HG03039 (cell line): ENCODE results near the gene TMEM115.
A peak's percentile ranks its signal among the peaks of the same experiment; 100 is the strongest.

Source experiments
- ATAC-seq: cut with Tn5 transposase; IDR thresholded peaks from one replicate; pipeline ENCODE4 v1.9.1; 2021; ENCODE audit warnings: mild to moderate bottlenecking, moderate library complexity; ENCODE audit not compliant: unreplicated experiment

Gene TMEM115, protein sequence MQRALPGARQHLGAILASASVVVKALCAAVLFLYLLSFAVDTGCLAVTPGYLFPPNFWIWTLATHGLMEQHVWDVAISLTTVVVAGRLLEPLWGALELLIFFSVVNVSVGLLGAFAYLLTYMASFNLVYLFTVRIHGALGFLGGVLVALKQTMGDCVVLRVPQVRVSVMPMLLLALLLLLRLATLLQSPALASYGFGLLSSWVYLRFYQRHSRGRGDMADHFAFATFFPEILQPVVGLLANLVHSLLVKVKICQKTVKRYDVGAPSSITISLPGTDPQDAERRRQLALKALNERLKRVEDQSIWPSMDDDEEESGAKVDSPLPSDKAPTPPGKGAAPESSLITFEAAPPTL

DNA sequence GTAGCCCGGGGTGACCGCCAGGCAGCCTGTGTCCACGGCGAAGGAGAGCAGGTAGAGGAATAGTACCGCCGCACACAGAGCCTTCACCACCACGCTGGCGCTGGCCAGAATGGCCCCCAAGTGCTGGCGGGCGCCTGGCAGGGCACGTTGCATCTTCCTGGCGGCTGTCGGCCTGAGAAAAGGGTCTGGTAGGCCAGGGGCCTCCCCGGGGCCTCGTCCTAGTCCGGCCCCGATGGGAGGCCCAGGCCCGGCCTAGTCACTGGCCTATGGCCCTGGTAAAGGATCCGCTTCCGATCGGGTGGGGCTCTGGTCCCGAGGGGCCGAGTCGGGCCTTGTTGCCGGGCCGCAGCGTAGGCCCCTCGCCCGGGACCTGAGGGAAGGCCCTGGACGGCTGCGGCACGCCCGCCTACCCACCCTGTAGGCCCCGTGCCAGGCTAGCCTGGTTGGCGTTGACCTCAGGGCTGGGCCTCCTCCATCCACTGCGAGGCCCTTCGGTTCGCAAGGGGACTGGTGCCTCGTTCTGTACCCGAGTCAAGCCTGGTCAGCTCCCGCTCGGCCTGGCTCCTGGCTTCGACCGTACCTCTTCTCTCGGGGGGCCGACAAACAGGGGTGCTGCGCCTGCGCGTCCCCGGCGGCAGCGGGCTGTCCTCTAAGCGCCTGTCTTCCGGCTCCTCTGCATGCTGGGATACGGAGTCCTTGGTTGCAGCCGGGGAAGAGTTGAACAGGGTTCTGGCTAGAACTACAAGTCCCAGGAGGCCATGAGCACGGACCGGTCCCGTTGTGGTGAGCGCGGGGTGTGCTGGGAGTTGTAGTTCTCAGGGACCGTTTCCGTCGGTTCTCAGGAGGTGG lies at the start of gene TMEM115:
Gene TMEM115 (minus strand): TSS at position 611 of the 849 bp plus-strand sequence. CDS start 458 bp downstream, at position 153.
- ATAC-seq: peak; percentile 96

DNA sequence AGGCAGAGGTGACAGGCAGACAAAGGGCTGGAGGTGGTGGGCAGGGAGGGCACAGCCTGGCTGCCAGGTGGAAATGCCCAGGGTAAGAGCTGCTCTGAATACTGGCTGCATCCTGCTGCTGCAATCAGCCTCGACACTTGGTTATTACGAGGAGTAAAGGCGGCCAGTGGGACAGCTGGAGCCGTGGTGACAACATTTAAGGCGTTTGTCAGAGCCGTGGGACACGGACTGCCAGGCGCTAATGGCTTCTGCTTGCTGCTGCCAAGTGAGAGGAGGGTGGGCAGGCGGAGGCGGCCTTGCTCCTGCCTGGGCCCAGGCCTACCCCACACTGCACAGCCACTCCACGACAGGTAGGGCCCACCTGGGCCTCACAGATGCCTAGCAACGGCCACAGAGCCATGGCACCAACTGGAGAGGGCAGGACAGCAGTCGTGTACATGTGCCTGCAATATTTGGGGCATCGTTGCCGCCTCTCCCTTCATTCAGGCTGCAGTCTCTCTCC lies 49.2 kb upstream of the TMEM115 start:
- ATAC-seq: no peak

DNA sequence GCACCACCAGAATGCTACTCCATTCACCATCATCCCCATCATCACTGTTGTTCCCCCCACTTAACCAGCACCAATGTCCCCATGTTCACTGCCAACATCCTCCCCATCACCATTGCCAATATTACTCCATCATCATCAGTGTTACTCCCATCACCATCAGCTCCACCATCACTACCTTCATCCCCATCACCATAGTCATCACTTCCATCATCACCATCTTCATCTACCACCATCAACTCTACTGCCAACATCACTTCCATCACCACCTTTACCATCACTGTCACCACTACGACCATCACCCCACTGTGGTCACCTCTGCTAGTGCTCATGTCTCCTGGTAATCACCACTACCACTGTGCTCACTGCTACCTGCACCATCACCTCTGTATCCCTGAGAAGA lies 47.2 kb upstream of the TMEM115 start:
- ATAC-seq: no peak

DNA sequence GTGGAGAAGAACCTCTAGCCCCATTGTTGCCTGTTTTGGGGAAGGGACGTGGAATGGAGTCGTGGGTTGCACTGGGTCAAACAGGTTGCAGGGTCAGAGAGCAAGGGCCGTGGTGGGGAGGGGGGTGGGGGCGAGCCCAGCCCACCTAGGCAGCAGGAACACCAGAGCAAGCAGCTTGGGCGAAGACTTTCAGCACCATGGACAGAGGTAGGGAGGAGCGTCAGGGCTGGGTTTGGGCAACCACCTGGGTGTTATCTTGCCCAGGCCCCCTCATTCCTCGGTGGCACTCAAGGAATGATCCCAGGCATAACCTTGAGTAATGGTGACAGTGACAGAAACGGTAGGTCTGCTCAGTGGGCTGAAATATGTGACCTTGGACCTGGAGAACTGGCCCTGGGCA lies 45.9 kb upstream of the TMEM115 start:
- ATAC-seq: no peak

DNA sequence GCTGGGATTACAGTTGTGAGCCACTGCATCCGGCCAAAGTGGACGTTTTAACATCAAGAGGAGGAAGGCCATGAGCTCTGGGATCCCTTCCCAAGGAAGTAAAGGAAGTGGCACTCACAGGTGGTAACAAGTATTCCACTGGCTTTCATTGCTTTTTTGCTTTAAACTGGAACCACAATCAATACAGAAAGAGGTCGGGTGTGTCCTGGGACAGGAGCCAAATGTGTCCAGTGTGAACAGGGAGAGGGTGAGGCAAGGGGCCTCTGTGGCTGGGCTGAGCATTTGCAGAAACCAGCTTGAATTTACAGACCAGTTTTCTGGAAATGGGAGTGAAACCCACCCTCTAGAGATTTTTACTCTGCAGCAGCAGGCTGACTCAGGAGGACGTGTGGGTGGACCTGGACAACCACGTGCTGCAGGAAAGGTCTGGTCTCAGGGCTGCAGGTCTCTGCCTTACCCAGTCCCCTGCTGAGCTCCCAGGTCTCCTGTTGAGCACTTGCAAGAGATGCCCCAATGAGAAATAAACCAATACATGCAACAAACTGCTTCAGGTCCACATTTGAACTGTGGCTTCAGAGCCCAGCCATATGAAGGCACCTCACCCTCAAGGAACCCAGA lies 42.8 kb upstream of the TMEM115 start:
- ATAC-seq: no peak

DNA sequence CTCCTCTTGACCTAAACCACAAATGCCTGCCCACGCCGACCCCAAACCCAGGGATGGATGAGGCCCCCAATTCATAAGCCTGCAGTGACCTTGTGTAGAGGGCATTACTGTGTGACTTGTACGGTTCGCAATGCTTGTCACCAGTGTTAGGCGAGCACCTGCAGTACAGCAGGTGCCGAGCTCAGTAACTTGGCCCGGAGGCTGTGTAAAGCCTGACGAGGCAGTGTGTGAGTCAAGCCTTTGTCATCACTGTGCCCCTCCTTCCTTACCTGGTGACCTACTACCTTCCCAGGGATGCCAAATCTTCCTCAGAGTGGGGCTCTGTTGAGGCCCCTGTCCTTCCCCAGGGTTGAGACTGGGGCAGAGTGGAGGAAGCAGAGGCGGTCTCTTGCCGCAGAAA lies 37.2 kb upstream of the TMEM115 start:
- no peak for ATAC-seq

DNA sequence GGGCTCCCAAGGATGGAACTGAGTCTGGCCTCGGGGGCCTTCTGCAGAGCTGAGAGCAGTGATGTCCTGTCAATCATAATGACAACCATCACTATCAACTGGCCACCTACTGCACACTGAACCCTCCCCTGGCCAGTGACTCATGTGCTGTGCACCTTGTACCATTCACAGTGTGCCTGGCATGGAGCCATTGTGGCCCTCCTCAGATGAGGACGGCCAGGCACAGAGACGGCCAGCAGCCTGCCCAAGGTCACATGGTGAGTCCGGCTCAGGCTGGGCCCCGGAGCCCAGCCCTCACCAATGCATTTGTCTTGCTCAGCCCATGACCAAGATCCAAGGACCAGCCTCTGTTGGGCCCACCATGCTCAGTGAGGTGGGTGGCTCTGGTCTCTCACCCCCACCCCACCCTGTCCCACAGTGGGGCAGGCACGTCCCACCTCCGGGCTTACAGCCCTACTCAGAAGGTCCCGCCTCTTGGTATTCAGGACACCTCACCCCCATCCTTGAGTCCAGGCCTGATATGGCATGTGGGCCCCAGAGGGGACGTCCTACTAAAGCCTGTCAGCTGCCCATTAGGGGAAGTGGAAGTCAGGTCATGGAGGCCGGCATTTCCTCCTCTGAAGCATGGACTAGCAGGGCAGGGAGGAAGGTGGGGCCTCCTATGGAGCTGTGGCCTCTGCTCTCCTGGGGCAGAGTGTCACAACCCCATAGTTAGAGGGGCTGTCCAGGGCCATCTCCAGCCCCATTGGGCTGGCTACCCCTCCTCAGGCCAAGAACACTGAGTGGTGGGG lies 35.9 kb upstream of the TMEM115 start:
- ATAC-seq: no peak

DNA sequence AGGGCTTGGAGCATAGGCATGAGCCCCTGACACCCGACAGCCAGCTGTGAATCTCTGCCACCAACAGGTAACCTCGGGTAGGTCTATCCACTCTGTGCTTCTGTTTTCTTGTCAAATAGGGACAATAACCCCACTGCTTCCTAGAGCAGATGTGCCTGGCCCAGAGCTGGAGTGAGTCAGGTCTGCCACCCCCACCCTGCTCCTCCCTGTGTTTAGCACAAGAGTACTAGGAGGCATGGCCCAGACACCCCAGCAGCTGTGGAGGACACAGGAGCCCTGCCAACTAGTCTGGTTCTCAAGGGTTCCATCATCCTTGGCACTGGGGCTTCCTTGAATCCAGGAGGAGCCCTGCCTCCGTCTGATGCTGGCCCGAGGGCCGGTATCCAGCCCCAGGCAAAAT lies 33.7 kb upstream of the TMEM115 start:
- ATAC-seq: no peak

DNA sequence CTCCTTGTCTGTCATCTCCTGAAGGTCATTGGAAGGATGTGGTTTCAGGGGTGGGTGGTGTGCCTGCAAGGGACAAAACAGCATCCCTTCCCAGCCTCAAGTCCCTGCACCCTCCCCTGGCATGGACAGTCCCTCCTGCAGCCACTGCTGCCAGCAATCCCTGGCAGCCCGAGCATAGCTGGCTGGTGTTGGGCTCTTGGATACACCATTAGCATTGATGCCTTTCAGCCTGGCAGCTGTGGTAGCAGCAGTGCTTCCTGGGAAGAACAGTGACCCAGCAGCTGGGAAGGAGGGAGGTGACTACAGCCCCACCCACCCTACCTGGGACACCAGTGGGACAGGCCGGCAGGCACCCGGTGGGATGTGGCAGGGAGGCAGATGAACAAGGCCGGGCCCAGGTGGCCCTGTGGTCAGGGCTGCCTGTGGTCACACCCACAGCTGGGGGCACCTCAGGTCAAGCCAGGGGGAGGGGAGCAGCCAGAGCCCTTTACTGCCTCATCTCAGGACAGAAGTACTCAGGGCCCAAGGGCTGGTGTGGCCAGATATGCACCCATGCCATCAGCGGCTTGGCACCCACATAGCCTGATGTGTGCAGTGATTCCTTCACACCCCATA lies 32.9 kb upstream of the TMEM115 start:
- ATAC-seq: no peak

DNA sequence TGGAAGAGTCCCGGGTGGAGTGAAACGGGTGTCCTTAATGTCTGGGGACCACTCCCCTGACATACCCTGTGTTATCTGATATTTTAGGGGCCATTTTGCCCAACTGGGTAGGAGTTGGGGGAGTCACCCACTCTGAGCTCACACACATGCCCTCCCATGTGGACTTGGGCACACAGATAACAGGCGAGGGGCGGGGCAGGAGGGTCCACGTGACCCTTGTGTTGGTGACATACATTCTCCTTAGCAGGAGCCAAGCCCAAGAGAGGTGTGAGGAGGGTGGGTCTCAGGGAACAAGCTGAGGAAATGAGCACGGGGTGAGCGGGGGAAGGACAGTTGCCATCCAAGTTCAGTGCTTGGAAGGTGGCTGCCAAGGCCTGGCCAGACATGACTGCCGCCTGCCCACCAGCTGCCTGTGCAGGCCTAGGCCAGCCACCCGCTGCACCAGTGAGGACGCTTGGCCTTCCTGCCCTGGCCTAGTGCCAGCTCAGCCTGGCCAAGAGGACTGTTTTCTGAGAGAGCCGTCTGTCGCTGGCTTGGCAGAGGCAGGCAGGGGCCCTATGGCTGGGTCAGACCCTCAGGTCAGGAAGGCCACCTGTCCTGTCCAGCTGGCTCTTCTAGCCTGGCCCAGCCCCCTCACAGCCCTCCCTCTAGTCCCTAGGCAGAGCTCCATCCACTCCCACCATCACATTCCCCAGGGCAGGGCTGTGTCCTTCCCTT lies 31.3 kb upstream of the TMEM115 start:
- no peak for ATAC-seq

DNA sequence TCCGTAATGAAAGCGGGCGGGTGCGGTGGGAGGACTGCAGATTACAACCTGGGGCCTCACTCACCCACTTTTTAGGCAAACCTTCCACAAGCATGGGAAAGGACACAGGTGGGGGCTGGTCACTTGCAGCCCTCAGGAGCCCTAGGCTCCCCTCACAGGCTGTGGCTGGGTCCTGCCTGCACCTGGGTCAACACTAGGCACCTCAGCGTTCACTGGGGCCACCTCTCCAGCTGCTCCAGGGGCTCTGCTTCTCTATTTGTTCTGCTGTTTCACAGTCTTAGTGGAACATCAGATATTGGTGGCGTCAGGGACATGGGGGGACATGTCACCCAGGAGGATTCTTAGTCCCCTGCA lies 30.1 kb upstream of the TMEM115 start:
- no peak for ATAC-seq

DNA sequence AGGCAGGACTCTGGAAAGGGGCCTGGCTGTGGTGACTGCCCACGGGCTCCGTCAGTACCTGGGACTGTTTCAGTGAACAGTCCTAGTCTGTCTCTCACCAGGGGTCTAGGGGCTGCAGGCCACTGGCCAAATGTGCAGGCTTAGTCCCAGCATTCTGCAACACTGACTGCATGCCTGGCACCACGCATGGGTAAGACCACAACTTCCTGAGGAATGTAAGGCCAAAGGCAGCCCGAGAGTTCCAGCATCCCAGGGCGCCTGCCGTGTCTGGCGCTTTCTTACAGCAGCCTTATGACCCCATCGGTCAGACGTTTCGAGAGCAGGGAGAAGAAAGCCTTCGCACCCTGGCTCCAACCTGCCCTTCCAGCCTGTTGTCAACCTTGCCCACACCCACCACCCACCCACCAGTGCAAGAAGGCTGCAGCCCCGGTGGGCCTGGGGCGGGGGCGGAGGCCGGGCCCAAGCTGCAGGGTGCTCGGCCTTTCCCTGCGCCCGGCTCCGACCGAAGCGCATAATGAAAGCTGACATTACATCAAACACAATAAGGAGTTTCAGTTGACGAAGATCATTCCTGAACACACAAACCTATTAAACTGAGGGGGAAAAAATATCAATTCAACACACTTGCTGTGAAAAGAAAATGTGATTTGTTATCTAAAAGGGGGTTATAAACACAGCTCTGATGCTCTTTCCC lies 29.5 kb upstream of the TMEM115 start:
- ATAC-seq: no peak

DNA sequence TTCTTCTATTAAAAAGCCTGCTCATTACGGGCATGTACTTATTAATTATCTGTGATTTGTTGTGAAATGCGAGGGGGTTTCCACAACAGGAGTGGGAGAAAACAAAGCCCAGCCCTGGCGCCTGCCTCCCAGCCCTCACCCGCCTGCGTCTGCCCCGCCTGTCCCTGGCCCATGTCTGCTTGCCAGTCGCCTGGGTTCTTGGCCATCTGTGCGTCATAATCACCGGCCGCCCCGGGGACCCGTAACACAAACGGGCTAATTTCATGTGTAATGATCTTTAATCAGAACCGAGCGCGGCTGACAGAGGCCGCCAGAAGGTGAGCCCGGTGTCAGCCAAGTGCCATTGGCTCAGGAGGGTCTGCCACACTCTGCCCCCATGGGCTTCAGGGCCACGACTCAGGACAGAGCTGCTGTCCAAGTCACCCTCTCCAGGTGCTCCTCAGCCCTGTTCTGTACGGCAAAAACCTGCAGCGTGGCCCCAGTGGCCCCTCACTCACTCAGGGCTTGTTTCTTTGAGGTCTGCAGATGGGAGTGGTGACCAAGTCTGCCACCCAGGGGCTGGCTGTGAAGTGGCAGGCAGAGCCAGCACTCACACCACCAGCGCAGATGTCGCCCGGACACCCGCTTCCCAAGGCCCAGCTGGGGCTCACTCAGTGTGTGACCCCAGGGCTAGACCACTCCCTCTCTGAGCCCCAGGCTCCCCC lies 28.8 kb upstream of the TMEM115 start:
- ATAC-seq: no peak

DNA sequence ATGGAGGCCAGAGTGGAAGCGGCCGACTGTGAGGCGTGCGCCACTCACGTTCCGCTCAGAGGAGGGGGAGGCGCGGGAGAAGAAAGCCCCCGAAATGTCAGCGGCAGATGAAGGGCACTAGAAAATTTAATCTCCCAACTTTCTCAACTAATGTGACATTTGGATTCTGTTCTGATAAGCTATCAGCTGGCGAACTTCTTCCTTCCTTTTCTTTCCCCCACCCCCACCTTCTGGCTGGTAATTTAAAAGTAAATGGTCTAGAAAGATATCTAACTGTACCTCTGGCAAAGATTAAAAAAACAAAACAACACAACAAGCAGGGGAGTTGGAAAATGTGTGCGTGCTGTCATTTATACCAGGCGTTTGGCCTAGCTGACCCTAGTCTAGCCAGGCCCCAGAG lies 26.4 kb upstream of the TMEM115 start:
- no peak for ATAC-seq

DNA sequence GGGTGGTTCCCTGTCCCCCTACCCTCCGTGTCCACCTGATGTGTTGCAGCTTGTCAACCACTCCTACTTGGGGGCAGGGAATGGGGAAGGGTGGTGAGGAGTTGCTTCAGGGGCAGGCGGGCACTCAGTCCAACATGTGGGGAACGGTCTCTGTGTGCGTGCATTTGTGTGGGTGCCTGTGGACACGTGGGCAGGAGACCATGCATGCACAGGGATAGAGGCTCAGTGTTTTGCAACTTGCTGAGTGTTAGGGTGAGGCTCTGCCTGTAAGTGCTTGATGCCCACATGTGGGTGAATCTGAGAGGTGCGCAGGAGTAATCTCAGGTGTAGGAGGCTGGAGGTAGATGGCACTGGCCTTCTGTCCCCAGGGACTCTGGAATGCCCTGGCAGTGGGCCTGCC lies 24.4 kb upstream of the TMEM115 start:
- ATAC-seq: no peak

DNA sequence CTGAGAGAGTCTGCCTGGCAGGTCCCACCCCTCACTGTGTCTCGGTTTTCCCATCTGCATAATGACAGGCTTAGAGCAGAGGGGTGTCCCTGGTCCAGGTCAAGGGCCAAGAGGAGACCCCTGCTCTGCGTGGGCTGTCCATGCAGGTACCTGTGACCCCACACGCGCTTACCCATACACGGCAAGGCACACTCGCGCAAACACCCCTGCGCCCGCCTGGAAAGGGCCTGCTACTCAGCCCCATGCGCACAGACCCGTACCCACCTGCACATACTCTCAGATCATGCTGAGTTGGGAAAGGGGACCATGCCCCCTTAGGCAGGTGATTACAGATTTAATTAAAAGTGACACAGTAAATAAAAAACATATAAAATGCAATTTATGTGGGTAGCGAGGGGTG lies 23.4 kb upstream of the TMEM115 start:
- ATAC-seq: no peak

DNA sequence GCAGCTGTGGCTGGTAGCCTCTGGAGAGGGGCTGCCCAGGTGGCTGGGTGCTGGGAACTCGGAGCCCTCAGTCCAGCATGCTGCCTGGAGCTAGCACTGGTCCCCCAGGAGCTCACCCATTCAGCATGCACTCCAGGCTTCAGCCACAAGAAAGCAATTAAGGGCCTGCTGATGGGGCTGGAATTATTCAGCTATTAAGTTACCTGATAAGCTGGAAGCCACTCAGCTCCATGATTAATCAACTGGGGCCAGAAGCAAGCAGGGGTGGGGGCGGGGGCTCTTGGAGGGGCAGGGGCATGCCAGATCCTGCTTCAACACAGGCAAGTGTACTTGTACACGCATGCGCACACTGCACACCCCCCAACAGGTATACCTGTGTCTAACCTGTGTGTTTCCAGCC lies 22.1 kb upstream of the TMEM115 start:
- no peak for ATAC-seq

DNA sequence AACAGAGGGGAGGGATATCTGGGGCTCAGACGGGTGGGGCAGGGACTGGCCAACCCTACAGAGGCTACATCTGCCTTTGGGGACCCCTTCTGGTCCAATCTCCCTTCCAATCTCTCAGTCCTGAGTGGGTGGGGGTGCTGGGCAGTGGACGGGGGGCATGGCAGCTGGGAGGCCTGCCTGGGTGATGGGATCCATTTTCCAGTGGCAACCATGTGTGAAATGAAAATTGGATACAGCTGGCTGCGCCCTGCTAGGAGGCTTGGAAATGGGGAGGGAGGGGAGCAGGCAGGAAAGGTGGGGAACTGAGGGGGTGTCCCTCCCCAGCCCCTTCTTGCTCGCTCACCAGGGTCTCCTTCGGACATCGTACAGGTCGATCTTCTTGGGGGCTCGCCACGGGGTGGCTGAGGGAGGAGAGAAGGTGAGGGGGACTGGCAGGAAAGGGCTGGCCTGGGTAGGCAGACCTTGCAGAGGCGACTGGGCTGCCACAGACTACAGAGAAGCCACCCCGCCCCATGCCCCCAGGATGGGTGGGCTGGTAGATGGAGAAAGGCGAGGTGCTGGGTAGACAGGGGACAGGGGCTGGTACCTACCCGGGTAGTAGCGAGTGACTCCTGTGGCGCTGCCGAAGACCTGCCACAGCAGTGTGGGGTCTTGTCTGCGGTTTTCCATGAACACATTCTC lies 21.2 kb upstream of the TMEM115 start:
- ATAC-seq: no peak
